Measurements from ENCODE around the gene MTMR3.

DNA sequence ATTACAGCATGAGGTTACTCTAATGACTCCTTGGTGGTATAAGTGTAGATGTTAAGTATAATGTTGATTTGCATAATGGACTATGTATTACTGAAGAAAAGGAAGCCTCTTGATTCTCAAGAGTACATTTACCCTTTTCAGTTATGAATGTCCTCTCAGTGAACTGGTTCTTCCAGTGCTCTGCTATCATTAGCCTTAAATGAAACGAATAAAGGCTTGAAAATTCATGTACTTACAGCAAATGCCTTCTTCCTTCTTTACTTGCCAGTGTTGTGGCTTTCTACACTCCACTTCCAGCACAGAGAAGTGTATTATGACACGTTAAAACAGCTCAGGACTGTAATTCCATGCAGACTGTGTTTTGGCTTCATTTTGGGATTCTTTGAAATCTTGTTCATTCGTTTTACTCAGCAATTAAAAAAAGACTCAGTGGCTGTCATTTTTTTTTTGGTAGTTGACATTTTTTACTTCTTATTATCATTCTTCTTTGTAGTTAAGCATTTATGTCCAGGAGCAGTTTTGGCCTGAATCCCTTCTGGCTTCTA, 96.9 kb downstream of the MTMR3 start:
- TF ChIP-seq EGR1 (IDR thresholded peaks at IDR 0.05): no peak
- TF ChIP-seq YY1 (IDR thresholded peaks at IDR 0.05; ENCODE audit: low read depth): no peak
- no peak for TF ChIP-seq TAF1 (IDR thresholded peaks at IDR 0.05; ENCODE audit: low read depth)
- TF ChIP-seq EP300 (IDR thresholded peaks at IDR 0.05; ENCODE audit: borderline replicate concordance): no peak
- TF ChIP-seq, protein P1, sequence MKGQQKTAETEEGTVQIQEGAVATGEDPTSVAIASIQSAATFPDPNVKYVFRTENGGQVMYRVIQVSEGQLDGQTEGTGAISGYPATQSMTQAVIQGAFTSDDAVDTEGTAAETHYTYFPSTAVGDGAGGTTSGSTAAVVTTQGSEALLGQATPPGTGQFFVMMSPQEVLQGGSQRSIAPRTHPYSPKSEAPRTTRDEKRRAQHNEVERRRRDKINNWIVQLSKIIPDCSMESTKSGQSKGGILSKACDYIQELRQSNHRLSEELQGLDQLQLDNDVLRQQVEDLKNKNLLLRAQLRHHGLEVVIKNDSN (IDR thresholded peaks at IDR 0.05): no peak
- TF ChIP-seq RAD21 (IDR thresholded peaks at IDR 0.05; ENCODE audit: low read depth): no peak
- TF ChIP-seq, protein P2, sequence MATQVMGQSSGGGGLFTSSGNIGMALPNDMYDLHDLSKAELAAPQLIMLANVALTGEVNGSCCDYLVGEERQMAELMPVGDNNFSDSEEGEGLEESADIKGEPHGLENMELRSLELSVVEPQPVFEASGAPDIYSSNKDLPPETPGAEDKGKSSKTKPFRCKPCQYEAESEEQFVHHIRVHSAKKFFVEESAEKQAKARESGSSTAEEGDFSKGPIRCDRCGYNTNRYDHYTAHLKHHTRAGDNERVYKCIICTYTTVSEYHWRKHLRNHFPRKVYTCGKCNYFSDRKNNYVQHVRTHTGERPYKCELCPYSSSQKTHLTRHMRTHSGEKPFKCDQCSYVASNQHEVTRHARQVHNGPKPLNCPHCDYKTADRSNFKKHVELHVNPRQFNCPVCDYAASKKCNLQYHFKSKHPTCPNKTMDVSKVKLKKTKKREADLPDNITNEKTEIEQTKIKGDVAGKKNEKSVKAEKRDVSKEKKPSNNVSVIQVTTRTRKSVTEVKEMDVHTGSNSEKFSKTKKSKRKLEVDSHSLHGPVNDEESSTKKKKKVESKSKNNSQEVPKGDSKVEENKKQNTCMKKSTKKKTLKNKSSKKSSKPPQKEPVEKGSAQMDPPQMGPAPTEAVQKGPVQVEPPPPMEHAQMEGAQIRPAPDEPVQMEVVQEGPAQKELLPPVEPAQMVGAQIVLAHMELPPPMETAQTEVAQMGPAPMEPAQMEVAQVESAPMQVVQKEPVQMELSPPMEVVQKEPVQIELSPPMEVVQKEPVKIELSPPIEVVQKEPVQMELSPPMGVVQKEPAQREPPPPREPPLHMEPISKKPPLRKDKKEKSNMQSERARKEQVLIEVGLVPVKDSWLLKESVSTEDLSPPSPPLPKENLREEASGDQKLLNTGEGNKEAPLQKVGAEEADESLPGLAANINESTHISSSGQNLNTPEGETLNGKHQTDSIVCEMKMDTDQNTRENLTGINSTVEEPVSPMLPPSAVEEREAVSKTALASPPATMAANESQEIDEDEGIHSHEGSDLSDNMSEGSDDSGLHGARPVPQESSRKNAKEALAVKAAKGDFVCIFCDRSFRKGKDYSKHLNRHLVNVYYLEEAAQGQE (IDR thresholded peaks at IDR 0.05; ENCODE audit: low read depth): no peak
- TF ChIP-seq CEBPB (IDR thresholded peaks at IDR 0.05): no peak
- TF ChIP-seq, protein P3, sequence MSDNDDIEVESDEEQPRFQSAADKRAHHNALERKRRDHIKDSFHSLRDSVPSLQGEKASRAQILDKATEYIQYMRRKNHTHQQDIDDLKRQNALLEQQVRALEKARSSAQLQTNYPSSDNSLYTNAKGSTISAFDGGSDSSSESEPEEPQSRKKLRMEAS (IDR thresholded peaks at IDR 0.05): no peak
- no peak for TF ChIP-seq NFIC (IDR thresholded peaks at IDR 0.05)
- no peak for TF ChIP-seq TCF12 (IDR thresholded peaks at IDR 0.05; ENCODE audit: low read depth)
- no peak for TF ChIP-seq TEAD4 (IDR thresholded peaks at IDR 0.05)

All from Ishikawa (cell line).